HepG2 (cell line): ENCODE measurements around the gene DNAJB12. TPM values are rescaled to one million over a fixed set of nuclear protein-coding genes. Genes with fewer than 3 reads are reported as not detected.
A peak's percentile ranks its signal among the peaks of the same experiment; 100 is the strongest.

ENCODE experiments used
- ARNT2 ChIP-seq: sonication (generic); formaldehyde crosslinking; IDR thresholded peaks from 2 replicates; pipeline ENCODE4 v1.8.0; 2022; ENCODE audit warnings: mild to moderate bottlenecking, low read depth, missing genetic modification reagents, moderate library complexity
- BRD4 ChIP-seq: sonication (generic); formaldehyde crosslinking; IDR thresholded peaks from 2 replicates; pipeline ENCODE4 v1.4.0; 2020; ENCODE audit warnings: missing genetic modification reagents
- E2F5 ChIP-seq: sonication (generic); formaldehyde crosslinking; conservative IDR thresholded peaks from 2 replicates; pipeline ENCODE4 v1.4.0; 2020; ENCODE audit warnings: missing genetic modification reagents
- ELK4 ChIP-seq: sonication (generic); formaldehyde crosslinking; IDR thresholded peaks from 2 replicates; pipeline ENCODE4 v1.9.0; 2021; ENCODE audit warnings: missing genetic modification reagents, borderline replicate concordance
- FIP1L1 ChIP-seq: fragments of 200-400 bp; formaldehyde crosslinking; IDR thresholded peaks from 2 replicates; pipeline ENCODE4 v1.6.1; 2018; ENCODE audit warnings: low read depth, mild to moderate bottlenecking, low read length, moderate library complexity, borderline replicate concordance; ENCODE audit not compliant: insufficient read depth
- FOXC1 ChIP-seq: sonication (generic); formaldehyde crosslinking; IDR thresholded peaks from 2 replicates; pipeline ENCODE4 v1.8.0; 2022; ENCODE audit warnings: mild to moderate bottlenecking, missing genetic modification reagents, borderline replicate concordance
- FOXJ3 ChIP-seq: sonication (generic); formaldehyde crosslinking; IDR thresholded peaks from 2 replicates; pipeline ENCODE4 v1.4.0; 2020; ENCODE audit warnings: missing genetic modification reagents, mild to moderate bottlenecking, borderline replicate concordance
- HDAC1 ChIP-seq: sonication (generic); formaldehyde crosslinking; IDR thresholded peaks from 2 replicates; pipeline ENCODE4 v1.5.1; 2020; ENCODE audit warnings: mild to moderate bottlenecking, missing genetic modification reagents
- HNRNPK ChIP-seq: fragments of 200-400 bp; formaldehyde crosslinking; IDR thresholded peaks from 2 replicates; pipeline ENCODE4 v1.6.1; 2018; ENCODE audit warnings: low read length, low read depth, moderate library complexity, mild to moderate bottlenecking; ENCODE audit not compliant: poor library complexity, severe bottlenecking
- MLLT10 ChIP-seq: sonication (generic); formaldehyde crosslinking; IDR thresholded peaks from 2 replicates; pipeline ENCODE4 v1.4.0; 2020; ENCODE audit warnings: missing genetic modification reagents
- MLXIP ChIP-seq: sonication (generic); formaldehyde crosslinking; IDR thresholded peaks from 2 replicates; pipeline ENCODE4 v1.9.0; 2021; ENCODE audit warnings: missing genetic modification reagents, borderline replicate concordance
- PBX3 ChIP-seq: sonication (generic); formaldehyde crosslinking; IDR thresholded peaks from 2 replicates; pipeline ENCODE4 v1.8.1; 2023; ENCODE audit warnings: missing genetic modification reagents, inconsistent platforms, borderline replicate concordance
- REL ChIP-seq: sonication (generic); formaldehyde crosslinking; conservative IDR thresholded peaks from 2 replicates; pipeline ENCODE4 v1.8.0; 2022; ENCODE audit warnings: mild to moderate bottlenecking, missing genetic modification reagents, moderate library complexity
- TCF12 ChIP-seq, 2 experiments: fragments of 450-650 bp in 1 of 2; sonication (generic) in 1 of 2; formaldehyde crosslinking in 1 of 2; IDR thresholded peaks; 2 replicates each; pipeline versions ENCODE4 v1.6.1 to v1.8.0; 2017 to 2022; ENCODE audit warnings: antibody characterized with exemption in 1 of 2, mild to moderate bottlenecking in 1 of 2, missing genetic modification reagents in 1 of 2, moderate library complexity in 1 of 2
- ZC3H13 ChIP-seq: sonication (generic); formaldehyde crosslinking; IDR thresholded peaks from 2 replicates; pipeline ENCODE4 v1.8.1; 2023; ENCODE audit warnings: mild to moderate bottlenecking, missing genetic modification reagents, moderate library complexity
- ZNF12 ChIP-seq: sonication (generic); formaldehyde crosslinking; IDR thresholded peaks from 2 replicates; pipeline ENCODE4 v1.5.0; 2020; ENCODE audit warnings: missing genetic modification reagents
- ZNF138 ChIP-seq: sonication (generic); formaldehyde crosslinking; IDR thresholded peaks from 2 replicates; pipeline ENCODE4 v1.5.0; 2020; ENCODE audit warnings: mild to moderate bottlenecking, low read depth, missing genetic modification reagents
- ZNF292 ChIP-seq: sonication (generic); formaldehyde crosslinking; IDR thresholded peaks from 2 replicates; pipeline ENCODE4 v1.8.1; 2022; ENCODE audit warnings: mild to moderate bottlenecking, low read depth, missing genetic modification reagents, borderline replicate concordance
- ZNF773 ChIP-seq: sonication (generic); formaldehyde crosslinking; IDR thresholded peaks from 2 replicates; pipeline ENCODE4 v1.4.0; 2020; ENCODE audit warnings: missing genetic modification reagents, borderline replicate concordance
- ZNF780A ChIP-seq: sonication (generic); formaldehyde crosslinking; IDR thresholded peaks from 2 replicates; pipeline ENCODE4 v1.8.0; 2022; ENCODE audit warnings: mild to moderate bottlenecking, missing genetic modification reagents, moderate library complexity
- ZSCAN31 ChIP-seq: sonication (generic); formaldehyde crosslinking; IDR thresholded peaks from 2 replicates; pipeline ENCODE4 v1.5.0; 2020; ENCODE audit warnings: low read depth, mild to moderate bottlenecking, missing genetic modification reagents
- polyA plus RNA-seq, 8 experiments: library from polyadenylated mRNA; depleted of rRNA in 3 of 8; stranded (reverse) in 7 of 8; unstranded in 1 of 8; fragments of >200 nt; fragmentation: Illumina TruSeq in 4 of 8; extraction: Trizol in 4 of 8; gene quantifications; 2 replicates each; pipeline versions ENCODE4 v1.2.1 to v1.2.3, GENCODE V29; 2011 to 2016; ENCODE audit warnings: low read depth in 4 of 8, missing spikeins in 1 of 8, mixed read lengths in 1 of 8; ENCODE audit not compliant: insufficient read depth in 1 of 8
- total RNA-seq, 5 experiments: library from RNA; depleted of rRNA; stranded (reverse); fragments of >200 nt; fragmentation: Illumina TruSeq; extraction: Trizol; gene quantifications; 2 replicates each; pipeline ENCODE4 v1.2.3, GENCODE V29; 2016; ENCODE audit warnings: low read depth in 1 of 5

Gene DNAJB12
- total and polyA plus RNA-seq, 2 of the 13 experiments (the other 11 are each of a cell fraction or from before 2014, with no cell fraction given), result 10.8 to 18.2 TPM

GRCh38 chr10:72354356-72355213, at the start of gene DNAJB12 (continued):
- TF ChIP-seq ZSCAN31 (CRISPR knock-in tag), result peak; percentile 44; the same call in 1 of the 2 replicates
- peak; percentile 86 for TF ChIP-seq HNRNPK
- 0 out of 2 replicates have a peak, but pooled peaks have one; percentile 35 for TF ChIP-seq MLXIP (CRISPR knock-in tag)
- TF ChIP-seq ZNF138 (CRISPR knock-in tag), result no peak
- no peak for TF ChIP-seq ELK4 (CRISPR knock-in tag)
- no peak for TF ChIP-seq PBX3 (CRISPR knock-in tag)
- TF ChIP-seq BRD4 (CRISPR knock-in tag), result peak; percentile 83; the same call in 1 of the 2 replicates
- TF ChIP-seq TCF12 (IDR thresholded peaks at IDR 0.05), result no peak
- TF ChIP-seq TCF12 (CRISPR knock-in tag; IDR thresholded peaks at IDR 0.05), result 0 out of 2 replicates have a peak, but pooled peaks have one; percentile 33
- no peak for TF ChIP-seq MLLT10 (CRISPR knock-in tag)
- TF ChIP-seq FOXC1, result peak; percentile 59; the same call in 1 of the 2 replicates
- peak; percentile 69; the same call in 1 of the 2 replicates for TF ChIP-seq ZNF773 (CRISPR knock-in tag)
- 0 out of 2 replicates have a peak, but pooled peaks have one; percentile 28 for TF ChIP-seq FIP1L1
- TF ChIP-seq ZNF12 (CRISPR knock-in tag), result no peak
- peak; percentile 96 for TF ChIP-seq HDAC1
- peak; percentile 79; the same call in 1 of the 2 replicates for TF ChIP-seq REL (CRISPR knock-in tag)
- TF ChIP-seq E2F5 (CRISPR knock-in tag), result 0 out of 2 replicates have a peak, but pooled peaks have one; percentile 40
- peak; percentile 54; the same call in 1 of the 2 replicates for TF ChIP-seq FOXJ3 (CRISPR knock-in tag)
- no peak for TF ChIP-seq ZNF780A
- peak; percentile 67 for TF ChIP-seq ZC3H13
- no peak for TF ChIP-seq ZNF292 (CRISPR knock-in tag)
- TF ChIP-seq ARNT2 (CRISPR knock-in tag), result 0 out of 2 replicates have a peak, but pooled peaks have one; percentile 83
